Measurements from ENCODE around the gene SENP6. TPM values are rescaled to one million over a fixed set of nuclear protein-coding genes. Genes with fewer than 3 reads are reported as not detected.
"Not testable (repeated sequence)": the region's sequence is repeated elsewhere in the genome, so short reads cannot be mapped to it uniquely, and the experiment has no call there.

SENP6 gene
- total and polyA plus RNA-seq, 7 donors, result 18.0 to 157 (median 122) TPM

DNA sequence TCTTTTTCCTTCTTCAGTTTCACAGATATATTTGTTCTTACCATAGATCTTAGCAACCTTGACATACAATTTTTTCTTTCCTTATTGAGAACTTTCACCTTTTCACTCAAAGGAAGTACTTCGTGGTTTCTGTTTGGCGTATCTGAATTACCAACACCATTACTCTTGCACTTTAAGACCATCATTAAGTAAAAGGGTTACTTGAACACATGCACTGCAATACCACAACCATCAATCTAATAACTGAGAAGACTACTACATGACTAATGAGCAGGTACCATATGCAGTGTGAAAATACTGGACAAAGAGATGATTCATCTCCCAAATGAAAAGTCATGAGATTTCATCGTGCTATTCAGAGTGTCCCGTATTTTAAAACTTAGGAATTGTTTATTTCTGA, 21.7 kb upstream of the SENP6 start:
- no peaks in the 10 kb centered on the region for H3K9me3 ChIP-seq
- H3K4me3 ChIP-seq, result no peak overlapping the region
- intact Hi-C loops (cut with DNase I), result no loop called here
- no peaks in the 10 kb centered on the region for H3K4me1 ChIP-seq
- H3K27ac ChIP-seq, result no peak overlapping the region
- H3K27me3 ChIP-seq, result no peaks in the 10 kb centered on the region
- no peaks in the 10 kb centered on the region for H3K36me3 ChIP-seq
- DNase-seq, result no peak
- 72 to 85% methylated on average over 4 of the region's 4 CpGs for WGBS, 2 donors
- no peak for TF ChIP-seq EP300 (IDR thresholded peaks at IDR 0.05)
- TF ChIP-seq, protein P1, sequence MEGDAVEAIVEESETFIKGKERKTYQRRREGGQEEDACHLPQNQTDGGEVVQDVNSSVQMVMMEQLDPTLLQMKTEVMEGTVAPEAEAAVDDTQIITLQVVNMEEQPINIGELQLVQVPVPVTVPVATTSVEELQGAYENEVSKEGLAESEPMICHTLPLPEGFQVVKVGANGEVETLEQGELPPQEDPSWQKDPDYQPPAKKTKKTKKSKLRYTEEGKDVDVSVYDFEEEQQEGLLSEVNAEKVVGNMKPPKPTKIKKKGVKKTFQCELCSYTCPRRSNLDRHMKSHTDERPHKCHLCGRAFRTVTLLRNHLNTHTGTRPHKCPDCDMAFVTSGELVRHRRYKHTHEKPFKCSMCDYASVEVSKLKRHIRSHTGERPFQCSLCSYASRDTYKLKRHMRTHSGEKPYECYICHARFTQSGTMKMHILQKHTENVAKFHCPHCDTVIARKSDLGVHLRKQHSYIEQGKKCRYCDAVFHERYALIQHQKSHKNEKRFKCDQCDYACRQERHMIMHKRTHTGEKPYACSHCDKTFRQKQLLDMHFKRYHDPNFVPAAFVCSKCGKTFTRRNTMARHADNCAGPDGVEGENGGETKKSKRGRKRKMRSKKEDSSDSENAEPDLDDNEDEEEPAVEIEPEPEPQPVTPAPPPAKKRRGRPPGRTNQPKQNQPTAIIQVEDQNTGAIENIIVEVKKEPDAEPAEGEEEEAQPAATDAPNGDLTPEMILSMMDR (IDR thresholded peaks at IDR 0.05), result no peak
- TF ChIP-seq POLR2AphosphoS5 (IDR thresholded peaks at IDR 0.05), result no peak
- TF ChIP-seq POLR2A (IDR thresholded peaks at IDR 0.05), result no peak

DNA sequence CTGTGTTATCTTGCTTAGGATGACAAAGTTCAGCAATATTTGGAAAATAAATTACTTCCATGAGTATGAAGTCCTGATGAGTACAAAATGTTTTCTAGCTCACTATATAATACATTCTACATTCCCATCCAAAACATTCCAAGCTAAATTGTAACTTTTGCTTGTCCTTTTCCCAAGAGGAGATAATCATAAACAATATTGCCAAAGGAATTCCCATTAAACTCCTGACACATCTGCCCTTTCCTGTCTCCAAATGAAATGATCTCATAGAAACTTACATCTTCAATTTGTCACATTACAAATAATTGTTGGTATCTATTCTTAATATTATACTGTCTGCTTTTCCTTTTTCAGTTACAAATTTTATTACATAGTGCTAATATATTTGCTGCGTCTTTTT, 20.4 kb upstream of the SENP6 start:
- Histone ChIP-seq H3K4me1 (no peaks in the 10 kb centered on the region), H3K36me3 (no peaks in the 10 kb centered on the region), H3K4me3 (no peak overlapping the region), H3K27me3 (no peaks in the 10 kb centered on the region), H3K27ac (no peak overlapping the region), H3K9me3 (no peaks in the 10 kb centered on the region)
- WGBS, 2 donors, result 93 to 96% methylated on average over 1 of the region's 1 CpG
- intact Hi-C loops (cut with DNase I), result no loop called here
- DNase-seq, result no peak
- TF ChIP-seq EP300 (IDR thresholded peaks at IDR 0.05) (no peak), POLR2A (IDR thresholded peaks at IDR 0.05) (no peak), POLR2AphosphoS5 (IDR thresholded peaks at IDR 0.05) (no peak)
- TF ChIP-seq, protein P1 (IDR thresholded peaks at IDR 0.05), result no peak

DNA sequence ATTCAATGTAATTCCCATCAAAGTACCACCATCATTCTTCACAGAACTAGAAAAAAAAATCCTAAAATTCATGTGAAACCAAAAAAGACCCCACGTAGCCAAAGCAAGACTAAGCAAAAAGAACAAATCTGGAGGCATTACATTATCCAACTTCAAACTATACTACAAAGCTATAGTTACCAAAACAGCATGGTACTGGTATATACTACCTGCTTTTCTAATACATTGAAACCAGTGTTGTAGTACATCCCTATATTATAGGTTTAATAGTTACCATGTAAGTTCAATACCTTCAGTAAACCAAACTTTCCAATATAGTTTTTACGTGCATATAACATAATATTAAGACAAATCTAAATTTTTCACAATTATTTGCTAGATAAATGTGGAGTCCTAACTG, 17.1 kb upstream of the SENP6 start:
- H3K27ac ChIP-seq; H3K9me3 ChIP-seq; DNase-seq; H3K4me3 ChIP-seq; H3K27me3 ChIP-seq; H3K36me3 ChIP-seq; intact Hi-C loops (cut with DNase I); H3K4me1 ChIP-seq: not testable (repeated sequence)
- 69 to 95% methylated on average over 2 of the region's 2 CpGs for WGBS, 2 donors

DNA sequence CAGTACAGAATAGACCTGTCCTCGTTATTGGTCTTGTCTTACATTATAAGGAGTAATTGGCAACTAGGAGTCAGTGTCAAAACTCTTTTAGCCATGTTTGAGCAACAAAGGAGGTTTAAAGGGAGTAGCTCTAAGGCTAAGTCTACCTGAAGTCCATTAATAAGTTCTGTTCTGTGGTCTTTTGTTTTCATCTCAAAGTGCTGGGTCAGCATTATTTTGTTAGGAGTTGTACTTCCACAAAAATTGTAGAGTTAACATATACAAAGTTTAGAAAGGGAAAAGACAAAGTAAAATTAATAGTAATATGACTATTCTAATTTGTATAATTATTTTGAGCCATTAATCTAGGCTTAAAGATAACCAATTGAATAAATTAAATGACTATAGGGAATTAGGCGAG, 12.7 kb upstream of the SENP6 start:
- H3K36me3 ChIP-seq, result no peaks in the 10 kb centered on the region
- no peak overlapping the region for H3K27ac ChIP-seq
- H3K4me1 ChIP-seq, result no peaks in the 10 kb centered on the region
- intact Hi-C loops (cut with DNase I), result no loop called here
- TF ChIP-seq POLR2AphosphoS5 (IDR thresholded peaks at IDR 0.05) (no peak), POLR2A (IDR thresholded peaks at IDR 0.05) (no peak), EP300 (IDR thresholded peaks at IDR 0.05) (no peak)
- TF ChIP-seq, protein P1 (IDR thresholded peaks at IDR 0.05), result no peak
- no peak for DNase-seq
- H3K4me3 ChIP-seq, result no peak overlapping the region
- H3K27me3 ChIP-seq, result no peaks in the 10 kb centered on the region
- WGBS, 2 donors, result 93 to 97% methylated on average over 2 of the region's 2 CpGs
- H3K9me3 ChIP-seq, result no peaks in the 10 kb centered on the region

DNA sequence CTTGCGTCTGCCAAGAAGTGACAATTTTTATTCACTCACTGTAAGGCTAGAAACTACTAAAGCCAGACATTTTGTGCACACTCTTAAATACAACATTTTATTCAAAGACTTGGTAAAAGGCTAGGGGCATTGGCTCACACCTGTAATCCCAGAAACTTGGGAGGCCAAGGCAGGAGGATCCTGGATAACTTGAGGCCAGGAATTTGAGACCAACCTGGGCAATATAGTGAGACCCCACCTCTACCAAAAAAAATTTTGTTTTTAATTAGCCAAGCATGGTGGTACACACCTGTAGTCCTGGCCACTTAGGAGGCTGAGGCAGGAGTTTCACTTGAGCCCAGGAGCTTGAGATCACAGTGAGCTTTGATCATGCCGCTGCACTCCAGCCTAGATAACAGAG, 11.3 kb upstream of the SENP6 start:
- Histone ChIP-seq H3K27ac (no peak overlapping the region), H3K36me3 (no peaks in the 10 kb centered on the region), H3K4me1 (no peaks in the 10 kb centered on the region), H3K4me3 (no peak overlapping the region), H3K9me3 (no peaks in the 10 kb centered on the region), H3K27me3 (no peaks in the 10 kb centered on the region)
- intact Hi-C loops (cut with DNase I), result no loop called here
- TF ChIP-seq EP300 (IDR thresholded peaks at IDR 0.05) (no peak), POLR2AphosphoS5 (IDR thresholded peaks at IDR 0.05) (no peak), POLR2A (IDR thresholded peaks at IDR 0.05) (no peak)
- TF ChIP-seq, protein P1 (IDR thresholded peaks at IDR 0.05), result no peak
- DNase-seq, result no peak
- 95 to 99% methylated on average over 2 of the region's 2 CpGs for WGBS, 2 donors

DNA sequence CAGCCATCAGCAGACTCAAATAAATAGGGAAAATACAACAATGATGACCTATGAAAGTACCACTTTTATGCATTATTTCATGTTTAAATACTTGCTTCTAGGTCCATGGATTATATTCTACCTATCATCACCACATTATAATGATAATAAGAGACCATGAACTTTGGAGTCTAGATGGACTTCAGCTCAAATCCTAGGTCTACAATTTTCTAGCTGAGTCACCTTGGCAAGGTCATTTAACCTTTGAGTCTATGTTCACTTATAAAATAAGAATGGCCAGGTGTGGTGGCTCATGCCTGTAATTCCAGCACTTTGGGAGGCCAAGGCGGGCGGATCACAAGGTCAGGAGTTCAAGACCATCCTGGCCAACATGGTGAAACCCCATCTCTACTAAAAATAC, 5.3 kb upstream of the SENP6 start:
- H3K27me3 ChIP-seq; H3K9me3 ChIP-seq; intact Hi-C loops (cut with DNase I); DNase-seq; H3K27ac ChIP-seq; H3K4me3 ChIP-seq; H3K36me3 ChIP-seq: not testable (repeated sequence)
- peaks cover 0 to 27% (median 14%) of the 10 kb centered on the region in 4 donors for H3K4me1 ChIP-seq
- 81 to 90% methylated on average over 2 of the region's 2 CpGs for WGBS, 2 donors

All from sigmoid colon (tissue), 7 donors.